ENCODE data around the gene FBXO5.
"Not testable (repeated sequence)": the region's sequence is repeated elsewhere in the genome, so short reads cannot be mapped to it uniquely, and the experiment has no call there.

FBXO5 gene

GRCh38 chr6:153002613-153003365, 19.9 kb upstream of the FBXO5 start, which contains the start of gene MTRF1L:
Gene MTRF1L (minus strand): TSS chr6:153002709. CDS start chr6:153002685, 24 bp downstream.
- peak within 1 kb of the TSS; percentile 88 for H3K4me3 ChIP-seq (ENCODE audit: low read length)
- no peak for TF ChIP-seq CTCF (conservative IDR thresholded peaks at IDR 0.05; ENCODE audit: low read length)
- DNase-seq (ENCODE audit: low read depth): peak; percentile 92

- peak; percentile 19 for DNase-seq (ENCODE audit: low read depth)
- H3K4me3 ChIP-seq (ENCODE audit: low read length): peak overlapping the region; percentile 88
- no peak for TF ChIP-seq CTCF (conservative IDR thresholded peaks at IDR 0.05; ENCODE audit: low read length)
Observed at GRCh38 chr6:153001767-153002612, 19.1 kb upstream of the FBXO5 start.

- DNase-seq (ENCODE audit: low read depth): not testable (repeated sequence)
- H3K4me3 ChIP-seq (ENCODE audit: low read length): peak overlapping the region; percentile 88
Observed at GRCh38 chr6:153000790-153001189, 17.9 kb upstream of the FBXO5 start.

- TF ChIP-seq CTCF (conservative IDR thresholded peaks at IDR 0.05; ENCODE audit: low read length): no peak
- H3K4me3 ChIP-seq (ENCODE audit: low read length): no peak overlapping the region
- no peak for DNase-seq (ENCODE audit: low read depth)
Observed at GRCh38 chr6:153000243-153000642, 17.4 kb upstream of the FBXO5 start.

GRCh38 chr6:152999538-152999937, 16.7 kb upstream of the FBXO5 start:
- not testable (repeated sequence) for DNase-seq (ENCODE audit: low read depth); H3K4me3 ChIP-seq (ENCODE audit: low read length)

GRCh38 chr6:152993847-152994246, 11.0 kb upstream of the FBXO5 start:
- no peak for TF ChIP-seq CTCF (conservative IDR thresholded peaks at IDR 0.05; ENCODE audit: low read length)
- no peak overlapping the region for H3K4me3 ChIP-seq (ENCODE audit: low read length)
- no peak for DNase-seq (ENCODE audit: low read depth)

- no peak; the same call in 1 of the 2 replicates for TF ChIP-seq CTCF (conservative IDR thresholded peaks at IDR 0.05; ENCODE audit: low read length)
- H3K4me3 ChIP-seq (ENCODE audit: low read length): no peak overlapping the region
- no peak for DNase-seq (ENCODE audit: low read depth)
Observed at GRCh38 chr6:152993431-152993830, 10.6 kb upstream of the FBXO5 start.

- no peak for TF ChIP-seq CTCF (conservative IDR thresholded peaks at IDR 0.05; ENCODE audit: low read length)
- no peak for DNase-seq (ENCODE audit: low read depth)
Observed at GRCh38 chr6:152986978-152987377, 4.1 kb upstream of the FBXO5 start.

GRCh38 chr6:152985300-152985699, 2.5 kb upstream of the FBXO5 start:
- not testable (repeated sequence) for DNase-seq (ENCODE audit: low read depth); H3K4me3 ChIP-seq (ENCODE audit: low read length)

More at GRCh38 chr6:152986978-152987377, 4.1 kb upstream of the FBXO5 start:
- H3K4me3 ChIP-seq (ENCODE audit: low read length): no peak overlapping the region

Data from AG10803 (cell line).